IgD-negative memory B cell (primary cell): Measurements from ENCODE around the gene AP3S2. TPM values are rescaled to one million over a fixed set of nuclear protein-coding genes. Genes with fewer than 3 reads are reported as not detected.
"Not testable (repeated sequence)": the region's sequence is repeated elsewhere in the genome, so short reads cannot be mapped to it uniquely, and the experiment has no call there.

Source experiments
- H3K27ac Mint-ChIP-seq, 3 donors: one replicate each; pipeline ENCODE4 v1.8.0; 2020 to 2022; ENCODE audit warnings: mild to moderate bottlenecking in 3 of 3, mixed read lengths in 3 of 3, moderate library complexity in 1 of 3
- H3K27me3 Mint-ChIP-seq: one replicate; pipeline ENCODE4 v1.8.0; 2021; ENCODE audit warnings: mixed read lengths
- H3K36me3 Mint-ChIP-seq: one replicate; pipeline ENCODE4 v1.8.0; 2020; ENCODE audit warnings: mild to moderate bottlenecking, mixed read lengths
- H3K4me1 Mint-ChIP-seq, 3 donors: one replicate each; pipeline ENCODE4 v1.8.0; 2020 to 2022; ENCODE audit warnings: mixed read lengths in 3 of 3, mild to moderate bottlenecking in 1 of 3
- H3K4me3 Mint-ChIP-seq, 4 donors: one replicate each; pipeline ENCODE4 v1.8.0; 2020 to 2022; ENCODE audit warnings: mild to moderate bottlenecking in 4 of 4, mixed read lengths in 4 of 4, moderate library complexity in 3 of 4
- H3K9me3 Mint-ChIP-seq, 3 donors: one replicate each; pipeline ENCODE4 v1.8.0; 2020 to 2021; ENCODE audit warnings: mixed read lengths in 3 of 3, mild to moderate bottlenecking in 1 of 3
- polyA plus RNA-seq: library from polyadenylated mRNA; unstranded; fragments of 300-500 nt; fragmentation: Illumina TruSeq; gene quantifications from one replicate; pipeline ENCODE4 v1.2.3, GENCODE V29; 2021

AP3S2 gene
- polyA plus RNA-seq, 1 donor from 2014 or later = 29.7 TPM

GRCh38 chr15:89785064-89785773 is 108.6 kb downstream of the AP3S2 start:
- peaks cover 10 to 18% (median 13%) of the 10 kb centered on the region in 3 donors for H3K4me1 Mint-ChIP-seq
- peaks cover 4 to 11% (median 5%) of the 10 kb centered on the region in 3 donors for H3K9me3 Mint-ChIP-seq
- H3K4me3 Mint-ChIP-seq = no peak overlapping the region
- peaks cover 6% of the 10 kb centered on the region for H3K27me3 Mint-ChIP-seq
- peaks cover 4% of the 10 kb centered on the region for H3K36me3 Mint-ChIP-seq
- H3K27ac Mint-ChIP-seq = no peak overlapping the region

GRCh38 chr15:89784686-89784960 is 109.2 kb downstream of the AP3S2 start:
- H3K4me1 Mint-ChIP-seq = peaks cover 10 to 18% (median 13%) of the 10 kb centered on the region in 3 donors

GRCh38 chr15:89783861-89784685 is 109.7 kb downstream of the AP3S2 start:
- Mint-ChIP-seq H3K27ac (peak overlapping the region in 1 of 3 donors; percentile 31), H3K27me3 (peaks cover 5% of the 10 kb centered on the region), H3K36me3 (peaks cover 4% of the 10 kb centered on the region), H3K4me3 (peak overlapping the region in 2 of 4 donors; percentile 22 to 74), H3K9me3 (peaks cover 4 to 11% (median 5%) of the 10 kb centered on the region in 3 donors), H3K4me1 (peaks cover 10 to 18% (median 13%) of the 10 kb centered on the region in 3 donors)

More at GRCh38 chr15:89784686-89784960, 109.2 kb downstream of the AP3S2 start:
- Mint-ChIP-seq H3K27me3 (peaks cover 5% of the 10 kb centered on the region), H3K27ac (peak overlapping the region in 1 of 3 donors; percentile 31), H3K9me3 (peaks cover 4 to 11% (median 5%) of the 10 kb centered on the region in 3 donors), H3K36me3 (peaks cover 4% of the 10 kb centered on the region), H3K4me3 (peak overlapping the region in 1 of 4 donors; percentile 74)

- peak overlapping the region in 1 of 4 donors; percentile 47 for H3K4me3 Mint-ChIP-seq
- H3K9me3 Mint-ChIP-seq = peaks cover 4 to 10% (median 5%) of the 10 kb centered on the region in 3 donors
- H3K36me3 Mint-ChIP-seq = peaks cover 4% of the 10 kb centered on the region
- peak overlapping the region in 1 of 3 donors; percentile 47 for H3K27ac Mint-ChIP-seq
- peaks cover 5% of the 10 kb centered on the region for H3K27me3 Mint-ChIP-seq
- H3K4me1 Mint-ChIP-seq = peaks cover 10 to 18% (median 13%) of the 10 kb centered on the region in 3 donors
Observed at GRCh38 chr15:89783111-89783860, 110.5 kb downstream of the AP3S2 start.

GRCh38 chr15:89782619-89782950 is 111.2 kb downstream of the AP3S2 start:
- not testable (repeated sequence) for H3K27ac Mint-ChIP-seq, H3K27me3 Mint-ChIP-seq, H3K9me3 Mint-ChIP-seq, H3K4me3 Mint-ChIP-seq, H3K36me3 Mint-ChIP-seq
- H3K4me1 Mint-ChIP-seq = peaks cover 10 to 18% (median 13%) of the 10 kb centered on the region in 3 donors

GRCh38 chr15:89781891-89782618 is 111.7 kb downstream of the AP3S2 start:
- peak overlapping the region in 2 of 4 donors; percentile 47 to 73 for H3K4me3 Mint-ChIP-seq
- H3K36me3 Mint-ChIP-seq = peaks cover 4% of the 10 kb centered on the region
- H3K27ac Mint-ChIP-seq = no peak overlapping the region
- peaks cover 5% of the 10 kb centered on the region for H3K27me3 Mint-ChIP-seq
- peaks cover 10 to 18% (median 13%) of the 10 kb centered on the region in 3 donors for H3K4me1 Mint-ChIP-seq
- H3K9me3 Mint-ChIP-seq = peaks cover 0 to 1% (median 0%) of the 10 kb centered on the region in 3 donors

- Mint-ChIP-seq H3K36me3 (peaks cover 4% of the 10 kb centered on the region), H3K4me3 (peak overlapping the region in 2 of 4 donors; percentile 33 to 68), H3K4me1 (peaks cover 10 to 18% (median 13%) of the 10 kb centered on the region in 3 donors), H3K9me3 (no peaks in the 10 kb centered on the region), H3K27ac (no peak overlapping the region), H3K27me3 (peaks cover 5% of the 10 kb centered on the region)
Observed at GRCh38 chr15:89781055-89781454, 112.7 kb downstream of the AP3S2 start.

GRCh38 chr15:89780601-89781000 is 113.2 kb downstream of the AP3S2 start:
- Mint-ChIP-seq H3K36me3 (no peaks in the 10 kb centered on the region), H3K4me3 (peak overlapping the region in 3 of 4 donors; percentile 19 to 68 (median 58)), H3K27ac (no peak overlapping the region), H3K4me1 (peaks cover 10 to 18% (median 13%) of the 10 kb centered on the region in 3 donors), H3K27me3 (peaks cover 10% of the 10 kb centered on the region), H3K9me3 (no peaks in the 10 kb centered on the region)

Other genes with a start within 250 kb of the AP3S2 start
- not detected for gene KIF7, start 238.5 kb downstream of the AP3S2 start, polyA plus RNA-seq
- gene PLIN1, start 214.6 kb downstream of the AP3S2 start, polyA plus RNA-seq = not detected
- gene PEX11A, start 203.2 kb downstream of the AP3S2 start, polyA plus RNA-seq = 1.3 TPM
- not detected for gene WDR93, start 203.2 kb downstream of the AP3S2 start, polyA plus RNA-seq
- 1.8 TPM for gene MESP1, start 142.7 kb downstream of the AP3S2 start, polyA plus RNA-seq
- not detected for gene MESP2, start 117.7 kb downstream of the AP3S2 start, polyA plus RNA-seq
- 0.46 TPM for gene ANPEP, start 79.1 kb downstream of the AP3S2 start, polyA plus RNA-seq
- gene ARPIN, start 19.0 kb upstream of the AP3S2 start, polyA plus RNA-seq = not detected
- gene ZNF710, start 107.3 kb upstream of the AP3S2 start, polyA plus RNA-seq = 3.6 TPM
- gene IDH2, start 208.5 kb upstream of the AP3S2 start, polyA plus RNA-seq = 106 TPM